Measurements from ENCODE around the gene THRA. TPM values are rescaled to one million over a fixed set of nuclear protein-coding genes. Genes with fewer than 3 reads are reported as not detected.

Gene THRA
- polyA plus RNA-seq, 1 experiment = 43.3 TPM

GRCh38 chr17:40034426-40035161, 28.2 kb upstream of the THRA start:
- Histone ChIP-seq H3K36me3 (ENCODE audit: control insufficient read depth, insufficient read depth, low read length) (peaks cover 21% of the 10 kb centered on the region), H3K4me3 (ENCODE audit: low read depth, low read length) (no peak overlapping the region), H3K27me3 (ENCODE audit: control insufficient read depth, insufficient read depth, low read length) (no peaks in the 10 kb centered on the region)
- CTCF ChIA-PET = interaction anchor here (0.6 to 6.5 kb wide), 19 partner anchors 9 to 400 kb away, joined by 3 to 70 read pairs (median 4); partner anchors contain the start of gene NR1D1
- POLR2A ChIA-PET = interaction anchor here (0.6 kb wide), 1 partner anchor 1531 kb away, joined by 4 read pairs; no protein-coding TSS in a partner anchor
- TF ChIP-seq CTCF (IDR thresholded peaks at IDR 0.05; ENCODE audit: insufficient read depth, low read depth, low read length) = no peak
- DNase-seq (ENCODE audit: low read depth) = no peak

- ChIA-PET POLR2A (interaction anchor here (0.6 kb wide), 1 partner anchor 1530 kb away, joined by 4 read pairs; no protein-coding TSS in a partner anchor), CTCF (interaction anchor here (0.6 to 6.5 kb wide), 20 partner anchors 9 to 399 kb away, joined by 3 to 70 read pairs (median 4); partner anchors contain the start of gene NR1D1)
- DNase-seq (ENCODE audit: low read depth) = no peak
- peaks cover 21% of the 10 kb centered on the region for H3K36me3 ChIP-seq (ENCODE audit: control insufficient read depth, insufficient read depth, low read length)
- TF ChIP-seq CTCF (IDR thresholded peaks at IDR 0.05; ENCODE audit: insufficient read depth, low read depth, low read length) = peak; percentile 79
- no peaks in the 10 kb centered on the region for H3K27me3 ChIP-seq (ENCODE audit: control insufficient read depth, insufficient read depth, low read length)
- no peak overlapping the region for H3K4me3 ChIP-seq (ENCODE audit: low read depth, low read length)
Observed at GRCh38 chr17:40035162-40035559, 27.6 kb upstream of the THRA start.

GRCh38 chr17:40038882-40039513, 23.8 kb upstream of the THRA start:
- DNase-seq (ENCODE audit: low read depth) = peak; percentile 69
- Histone ChIP-seq H3K4me3 (ENCODE audit: low read depth, low read length) (no peak overlapping the region), H3K27me3 (ENCODE audit: control insufficient read depth, insufficient read depth, low read length) (no peaks in the 10 kb centered on the region), H3K36me3 (ENCODE audit: control insufficient read depth, insufficient read depth, low read length) (peaks cover 2% of the 10 kb centered on the region; the same call in 1 of the 2 replicates)
- POLR2A ChIA-PET = no interaction called here
- TF ChIP-seq CTCF (IDR thresholded peaks at IDR 0.05; ENCODE audit: insufficient read depth, low read depth, low read length) = peak; percentile 91
- CTCF ChIA-PET = interaction anchor here (0.6 to 6.5 kb wide), 31 partner anchors 10 to 136 kb away, joined by 3 to 70 read pairs (median 4); partner anchors contain the start of gene MED24

- CTCF ChIA-PET = interaction anchor here (0.6 to 2.0 kb wide), 8 partner anchors 9 to 114 kb away, joined by 3 to 5 read pairs (median 3); no protein-coding TSS in a partner anchor
- no peaks in the 10 kb centered on the region for H3K27me3 ChIP-seq (ENCODE audit: control insufficient read depth, insufficient read depth, low read length)
- POLR2A ChIA-PET = no interaction called here
- no peak overlapping the region for H3K4me3 ChIP-seq (ENCODE audit: low read depth, low read length)
- H3K36me3 ChIP-seq (ENCODE audit: control insufficient read depth, insufficient read depth, low read length) = no peaks in the 10 kb centered on the region
- no peak for TF ChIP-seq CTCF (IDR thresholded peaks at IDR 0.05; ENCODE audit: insufficient read depth, low read depth, low read length)
- no peak for DNase-seq (ENCODE audit: low read depth)
Observed at GRCh38 chr17:40041196-40041595, 21.6 kb upstream of the THRA start.

Data from BJ (cell line).